OCI-LY7 (cell line): ENCODE data around the gene GRAMD2B. TPM values are rescaled to one million over a fixed set of nuclear protein-coding genes. Genes with fewer than 3 reads are reported as not detected.

ENCODE experiments used
- BruUV-seq: library from RNA; stranded (reverse); fragments of 400-500 nt; replicated peaks from 2 replicates; lab custom pipeline; 2021; lab: Mats Ljungman, UMichigan
- CTCF ChIA-PET: fragments of 300-600 bp; sonication (Branson Sonifier 250); formaldehyde crosslinking; loops from one replicate; lab custom pipeline; 2022; ENCODE audit warnings: antibody characterized with exemption; ENCODE audit not compliant: unreplicated experiment; lab: Charles Lee
- POLR2A ChIA-PET: fragments of 300-600 bp; sonication (Branson Sonifier 250); formaldehyde crosslinking; loops from one replicate; lab custom pipeline; 2022; ENCODE audit warnings: antibody characterized with exemption; lab: Charles Lee
- DNase-seq: peaks from one replicate; pipeline ENCODE4 v3.0.0-alpha.2; 2015; ENCODE audit warnings: low spot score
- H2AFZ ChIP-seq: fragments of 200-600 bp; sonication (generic), shearing (Covaris generic); 2 replicates; pipeline ENCODE4 v1.6.1; 2014; ENCODE audit warnings: mild to moderate bottlenecking, antibody characterized with exemption, low read length, moderate library complexity
- H3K27ac ChIP-seq: fragments of 200-600 bp; sonication (generic); 2 replicates; pipeline ENCODE4 v1.5.1; 2014; ENCODE audit warnings: mixed run types, low read depth, mild to moderate bottlenecking, moderate library complexity, low read length, inconsistent platforms; ENCODE audit not compliant: poor library complexity, severe bottlenecking
- H3K36me3 ChIP-seq: fragments of 200-600 bp; sonication (generic); 2 replicates; pipeline ENCODE4 v1.6.1; 2014; ENCODE audit warnings: mild to moderate bottlenecking, antibody characterized with exemption, low read length, moderate library complexity, mixed read lengths; ENCODE audit not compliant: insufficient read depth
- H3K4me1 ChIP-seq: fragments of 200-600 bp; sonication (generic); 2 replicates; pipeline ENCODE4 v1.5.1; 2014; ENCODE audit warnings: mild to moderate bottlenecking, low read length; ENCODE audit not compliant: insufficient read depth, poor library complexity, severe bottlenecking
- H3K4me2 ChIP-seq: fragments of 200-600 bp; sonication (generic); 2 replicates; pipeline ENCODE4 v1.6.1; 2014; ENCODE audit warnings: mild to moderate bottlenecking, low read length
- H3K4me3 ChIP-seq: fragments of 200-600 bp; sonication (generic); 2 replicates; pipeline ENCODE4 v1.5.1; 2014; ENCODE audit warnings: mild to moderate bottlenecking, low read depth, low read length; ENCODE audit not compliant: poor library complexity, severe bottlenecking
- H3K79me2 ChIP-seq: fragments of 200-600 bp; sonication (generic); 2 replicates; pipeline ENCODE4 v1.6.1; 2016; ENCODE audit warnings: low read depth, mild to moderate bottlenecking, low read length, moderate library complexity, mixed read lengths; ENCODE audit not compliant: insufficient read depth
- H3K9me2 ChIP-seq: fragments of 200-600 bp; sonication (generic); 2 replicates; pipeline ENCODE4 v1.6.1; 2016; ENCODE audit warnings: mild to moderate bottlenecking, low read length, mixed read lengths; ENCODE audit not compliant: insufficient read depth
- H3K9me3 ChIP-seq: fragments of 200-600 bp; sonication (generic); 2 replicates; pipeline ENCODE4 v1.6.1; 2014; ENCODE audit warnings: mild to moderate bottlenecking, mixed run types, low read length, mixed read lengths
- H4K20me1 ChIP-seq: fragments of 200-600 bp; sonication (generic); 2 replicates; pipeline ENCODE4 v1.6.1; 2014; ENCODE audit warnings: mild to moderate bottlenecking, antibody characterized with exemption, low read length, moderate library complexity, mixed read lengths; ENCODE audit not compliant: insufficient read depth
- EZH2phosphoT487 ChIP-seq: fragments of 200-600 bp; sonication (generic); IDR thresholded peaks from 2 replicates; pipeline ENCODE4 v1.6.1; 2018; ENCODE audit warnings: low read depth, borderline replicate concordance, mild to moderate bottlenecking, mixed run types, antibody characterized with exemption, low read length, moderate library complexity, mixed read lengths
- intact Hi-C: fragments of 100-400 bp; cut with micrococcal nuclease; formaldehyde crosslinking; loops from one replicate; pipeline ENCODE4 v1.10.0; 2022; ENCODE audit not compliant: unreplicated experiment
- total RNA-seq, 2 experiments: library from RNA; depleted of rRNA in 1 of 2; stranded (reverse); fragments of >200 nt in 1 of 2; shearing (Covaris generic) in 1 of 2; gene quantifications; 2 replicates each; pipeline ENCODE4 v1.2.3, GENCODE V29; 2014 to 2022
- TF ChIP-seq, protein P1 (sequence below): fragments of 200-600 bp; sonication (generic); conservative IDR thresholded peaks from 2 replicates; pipeline ENCODE4 v1.5.1; 2014; ENCODE audit warnings: mild to moderate bottlenecking, antibody characterized with exemption, low read length, moderate library complexity, mixed read lengths

Gene GRAMD2B
- total RNA-seq, 2 experiments from 2014 or later, result not detected

DNA sequence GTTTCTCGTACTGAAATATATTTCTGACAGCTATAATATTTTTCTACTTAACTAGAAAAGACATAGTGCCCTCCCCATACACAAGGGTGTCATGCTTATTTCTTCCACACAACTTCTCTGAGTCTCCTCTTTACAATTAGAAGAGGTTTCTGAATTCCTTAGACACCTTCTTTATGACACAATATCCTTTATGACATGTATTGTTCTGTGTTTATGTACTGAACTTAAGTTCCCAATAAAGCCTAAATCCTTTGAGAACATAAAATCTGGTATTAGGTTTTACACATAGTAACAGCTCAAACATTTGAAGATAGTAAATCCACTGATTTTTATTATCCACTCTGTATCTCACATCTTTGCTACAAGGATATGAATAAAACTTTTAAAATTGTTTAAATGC lies 32.5 kb downstream of the GRAMD2B start:
- TF ChIP-seq, protein P1, sequence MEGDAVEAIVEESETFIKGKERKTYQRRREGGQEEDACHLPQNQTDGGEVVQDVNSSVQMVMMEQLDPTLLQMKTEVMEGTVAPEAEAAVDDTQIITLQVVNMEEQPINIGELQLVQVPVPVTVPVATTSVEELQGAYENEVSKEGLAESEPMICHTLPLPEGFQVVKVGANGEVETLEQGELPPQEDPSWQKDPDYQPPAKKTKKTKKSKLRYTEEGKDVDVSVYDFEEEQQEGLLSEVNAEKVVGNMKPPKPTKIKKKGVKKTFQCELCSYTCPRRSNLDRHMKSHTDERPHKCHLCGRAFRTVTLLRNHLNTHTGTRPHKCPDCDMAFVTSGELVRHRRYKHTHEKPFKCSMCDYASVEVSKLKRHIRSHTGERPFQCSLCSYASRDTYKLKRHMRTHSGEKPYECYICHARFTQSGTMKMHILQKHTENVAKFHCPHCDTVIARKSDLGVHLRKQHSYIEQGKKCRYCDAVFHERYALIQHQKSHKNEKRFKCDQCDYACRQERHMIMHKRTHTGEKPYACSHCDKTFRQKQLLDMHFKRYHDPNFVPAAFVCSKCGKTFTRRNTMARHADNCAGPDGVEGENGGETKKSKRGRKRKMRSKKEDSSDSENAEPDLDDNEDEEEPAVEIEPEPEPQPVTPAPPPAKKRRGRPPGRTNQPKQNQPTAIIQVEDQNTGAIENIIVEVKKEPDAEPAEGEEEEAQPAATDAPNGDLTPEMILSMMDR, result no peak
- TF ChIP-seq EZH2phosphoT487, result no peak
- Histone ChIP-seq H3K9me3 (no peaks in the 10 kb centered on the region), H3K9me2 (no peaks in the 10 kb centered on the region), H3K4me2 (no peak overlapping the region), H3K4me1 (no peaks in the 10 kb centered on the region), H3K79me2 (no peaks in the 10 kb centered on the region), H4K20me1 (no peaks in the 10 kb centered on the region), H3K36me3 (no peaks in the 10 kb centered on the region), H3K27ac (no peak overlapping the region), H2AFZ (no peak overlapping the region), H3K4me3 (no peak overlapping the region)
- intact Hi-C loops, result no loop called here
- no TSS peak for BruUV-seq
- no peak for DNase-seq
- ChIA-PET POLR2A (interaction anchor here (0.5 kb wide), 1 partner anchor 717 kb away, joined by 3 read pairs; no protein-coding TSS in a partner anchor), CTCF (no interaction called here)

DNA sequence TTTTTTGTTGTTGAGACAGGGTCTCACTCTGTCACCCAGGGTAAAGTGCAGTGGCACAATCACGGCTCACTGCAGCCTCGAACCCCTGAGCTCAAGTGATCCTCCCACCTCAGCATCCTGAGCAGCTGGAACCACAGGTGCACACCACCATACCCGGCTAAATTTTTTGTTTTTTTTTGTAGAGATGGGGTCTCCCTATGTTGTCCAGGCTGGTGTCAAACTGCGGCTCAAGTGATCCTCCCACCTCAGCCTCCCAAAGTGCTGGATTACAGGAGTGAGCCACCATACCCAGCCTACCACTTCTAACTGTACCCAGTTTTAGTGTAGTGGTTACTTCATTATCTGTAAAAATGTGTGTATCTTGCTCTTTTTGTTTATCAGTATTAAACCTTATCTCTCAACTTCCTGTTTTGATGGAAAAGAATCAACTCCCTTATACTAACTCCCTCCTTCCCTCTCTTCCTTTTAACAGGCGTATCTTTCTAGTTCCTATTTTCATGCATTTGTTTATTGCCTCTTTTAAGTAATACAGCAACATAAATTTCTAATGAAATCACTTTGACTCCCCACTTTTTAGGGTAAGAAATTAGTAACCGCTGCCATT lies 33.1 kb downstream of the GRAMD2B start:
- TF ChIP-seq EZH2phosphoT487, result no peak
- TF ChIP-seq, protein P1, result no peak
- Histone ChIP-seq H3K36me3 (no peaks in the 10 kb centered on the region), H3K4me1 (no peaks in the 10 kb centered on the region), H4K20me1 (no peaks in the 10 kb centered on the region), H2AFZ (no peak overlapping the region), H3K9me2 (no peaks in the 10 kb centered on the region), H3K9me3 (no peaks in the 10 kb centered on the region), H3K79me2 (no peaks in the 10 kb centered on the region), H3K4me3 (no peak overlapping the region), H3K4me2 (no peak overlapping the region), H3K27ac (no peak overlapping the region)
- intact Hi-C loops, result no loop called here
- BruUV-seq, result no TSS peak
- DNase-seq, result no peak
- CTCF ChIA-PET, result no interaction called here
- POLR2A ChIA-PET, result no interaction called here

DNA sequence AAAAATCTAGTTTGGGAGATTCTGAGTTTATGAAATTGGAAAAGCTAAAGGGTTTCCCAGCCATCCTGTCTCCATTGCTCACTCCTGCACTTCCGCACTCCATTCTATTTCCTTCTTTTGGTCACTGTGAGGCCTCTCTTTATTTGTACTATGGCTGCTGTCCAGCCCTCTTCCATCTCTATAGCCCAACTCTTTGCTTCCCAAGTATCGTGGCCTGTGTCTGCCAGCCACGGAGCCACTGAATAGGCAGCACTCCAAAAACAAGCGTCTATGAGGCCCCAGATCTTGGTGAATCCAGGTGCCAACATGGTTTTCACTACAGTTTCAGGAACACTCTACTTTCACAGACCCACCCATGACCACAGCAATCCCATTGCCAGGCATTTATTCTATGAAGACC lies 37.2 kb downstream of the GRAMD2B start:
- peaks cover 7% of the 10 kb centered on the region for H3K4me1 ChIP-seq
- H3K36me3 ChIP-seq, result no peaks in the 10 kb centered on the region
- intact Hi-C loops, result no loop called here
- H3K4me3 ChIP-seq, result no peak overlapping the region
- ChIA-PET POLR2A (interaction anchor here (0.6 kb wide), 1 partner anchor 38 kb away, joined by 3 read pairs; no protein-coding TSS in a partner anchor), CTCF (interaction anchor here (1.4 kb wide), 1 partner anchor 122 kb away, joined by 3 read pairs; no protein-coding TSS in a partner anchor)
- no TSS peak for BruUV-seq
- H3K9me2 ChIP-seq, result no peaks in the 10 kb centered on the region
- H2AFZ ChIP-seq, result no peak overlapping the region
- no peaks in the 10 kb centered on the region for H3K9me3 ChIP-seq
- no peak overlapping the region for H3K27ac ChIP-seq
- DNase-seq, result no peak
- no peaks in the 10 kb centered on the region for H3K79me2 ChIP-seq
- H4K20me1 ChIP-seq, result no peaks in the 10 kb centered on the region
- H3K4me2 ChIP-seq, result no peak overlapping the region
- TF ChIP-seq, protein P1, result no peak
- TF ChIP-seq EZH2phosphoT487, result no peak
